ENCODE results near the gene FAM124A.

DNA sequence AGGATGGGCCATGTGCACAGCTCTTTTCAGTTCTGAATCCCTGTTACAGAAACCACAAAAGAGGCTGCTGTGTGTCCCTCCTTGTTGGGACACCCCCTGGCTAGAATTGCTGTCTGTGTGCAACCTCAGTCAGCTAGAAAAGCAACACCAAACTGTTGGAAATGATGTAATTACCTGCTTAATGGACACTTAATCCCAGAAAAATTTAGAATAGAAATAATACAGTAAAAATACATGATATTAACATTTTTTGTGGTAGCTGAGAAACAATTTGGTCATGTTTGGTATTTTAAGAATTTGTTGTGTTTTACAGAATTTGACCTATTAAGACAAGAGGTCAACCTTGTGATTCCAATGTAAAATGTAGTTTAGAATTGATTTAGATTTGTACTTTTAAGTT is 46.8 kb downstream of the FAM124A start:
- TF ChIP-seq EZH2 (IDR thresholded peaks at IDR 0.05; ENCODE audit: insufficient read depth, poor library complexity, severe bottlenecking) (no peak), EZH2phosphoT487 (IDR thresholded peaks at IDR 0.05; ENCODE audit: insufficient read depth, low read depth) (peak; percentile 98)
